HEK293 (cell line): ENCODE measurements around the gene PIM1.

ENCODE experiments used
- GFI1B ChIP-seq: fragments of 450-650 bp; formaldehyde crosslinking; IDR thresholded peaks from 2 replicates; pipeline ENCODE4 v1.5.1; 2016; ENCODE audit warnings: missing biosample characterization, missing genetic modification characterization
- KLF10 ChIP-seq: fragments of 450-650 bp; IDR thresholded peaks from 2 replicates; pipeline ENCODE4 v1.5.1; 2018; ENCODE audit warnings: missing biosample characterization, mild to moderate bottlenecking, missing genetic modification characterization
- OSR2 ChIP-seq: fragments of 450-650 bp; formaldehyde crosslinking; IDR thresholded peaks from 2 replicates; pipeline ENCODE4 v1.5.1; 2016; ENCODE audit warnings: missing biosample characterization, missing genetic modification characterization
- OVOL3 ChIP-seq: fragments of 450-650 bp; formaldehyde crosslinking; IDR thresholded peaks from 2 replicates; pipeline ENCODE4 v1.5.1; 2016; ENCODE audit warnings: missing biosample characterization, missing genetic modification characterization
- PRDM4 ChIP-seq: fragments of 450-650 bp; formaldehyde crosslinking; IDR thresholded peaks from 2 replicates; pipeline ENCODE4 v1.5.1; 2017; ENCODE audit warnings: missing biosample characterization, missing genetic modification characterization
- PRDM6 ChIP-seq: fragments of 450-650 bp; formaldehyde crosslinking; IDR thresholded peaks from 2 replicates; pipeline ENCODE4 v1.5.1; 2017; ENCODE audit warnings: missing biosample characterization, missing genetic modification characterization
- REPIN1 ChIP-seq: fragments of 450-650 bp; formaldehyde crosslinking; IDR thresholded peaks from 2 replicates; pipeline ENCODE4 v1.5.1; 2017; ENCODE audit warnings: missing biosample characterization, missing genetic modification characterization, low read depth
- SP3 ChIP-seq: fragments of 450-650 bp; formaldehyde crosslinking; IDR thresholded peaks from 2 replicates; pipeline ENCODE4 v1.5.1; 2016; ENCODE audit warnings: missing biosample characterization, missing genetic modification characterization
- YY1 ChIP-seq: fragments of 450-650 bp; formaldehyde crosslinking; IDR thresholded peaks from 2 replicates; pipeline ENCODE4 v1.5.1; 2018; ENCODE audit warnings: missing biosample characterization, missing genetic modification characterization
- ZBTB11 ChIP-seq: fragments of 450-650 bp; formaldehyde crosslinking; conservative IDR thresholded peaks from 2 replicates; pipeline ENCODE4 v1.5.1; 2016; ENCODE audit warnings: low read depth, missing biosample characterization, missing genetic modification characterization
- ZBTB49 ChIP-seq: fragments of 450-650 bp; formaldehyde crosslinking; IDR thresholded peaks from 2 replicates; pipeline ENCODE4 v1.5.1; 2016; ENCODE audit warnings: missing biosample characterization, missing genetic modification characterization, low read depth
- ZNF211 ChIP-seq: fragments of 450-650 bp; formaldehyde crosslinking; IDR thresholded peaks from 2 replicates; pipeline ENCODE4 v1.5.1; 2016; ENCODE audit warnings: low read depth, missing biosample characterization, missing genetic modification characterization
- ZNF26 ChIP-seq: fragments of 450-650 bp; formaldehyde crosslinking; IDR thresholded peaks from 2 replicates; pipeline ENCODE4 v1.5.1; 2016; ENCODE audit warnings: missing biosample characterization, missing genetic modification characterization
- ZNF292 ChIP-seq: fragments of 450-650 bp; formaldehyde crosslinking; IDR thresholded peaks from 2 replicates; pipeline ENCODE4 v1.5.1; 2016; ENCODE audit warnings: low read depth, missing biosample characterization, missing genetic modification characterization, borderline replicate concordance
- ZNF324 ChIP-seq: fragments of 450-650 bp; formaldehyde crosslinking; IDR thresholded peaks from 2 replicates; pipeline ENCODE4 v1.5.1; 2016; ENCODE audit warnings: missing biosample characterization, missing genetic modification characterization
- ZNF366 ChIP-seq: fragments of 450-650 bp; formaldehyde crosslinking; conservative IDR thresholded peaks from 2 replicates; pipeline ENCODE4 v1.5.1; 2016; ENCODE audit warnings: missing biosample characterization, missing genetic modification characterization
- ZNF37A ChIP-seq: fragments of 450-650 bp; IDR thresholded peaks from 2 replicates; pipeline ENCODE4 v1.5.1; 2018; ENCODE audit warnings: missing biosample characterization, missing genetic modification characterization
- ZNF398 ChIP-seq: fragments of 450-650 bp; formaldehyde crosslinking; IDR thresholded peaks from 2 replicates; pipeline ENCODE4 v1.5.1; 2017; ENCODE audit warnings: missing biosample characterization, missing genetic modification characterization
- ZNF404 ChIP-seq: fragments of 450-650 bp; formaldehyde crosslinking; IDR thresholded peaks from 2 replicates; pipeline ENCODE4 v1.5.1; 2017; ENCODE audit warnings: missing biosample characterization, missing genetic modification characterization
- ZNF654 ChIP-seq: fragments of 450-650 bp; formaldehyde crosslinking; IDR thresholded peaks from 2 replicates; pipeline ENCODE4 v1.5.1; 2016; ENCODE audit warnings: low read depth, missing biosample characterization, missing genetic modification characterization
- ZNF664 ChIP-seq: fragments of 450-650 bp; formaldehyde crosslinking; IDR thresholded peaks from 2 replicates; pipeline ENCODE4 v1.5.1; 2016; ENCODE audit warnings: missing biosample characterization, missing genetic modification characterization
- ZNF701 ChIP-seq: fragments of 450-650 bp; formaldehyde crosslinking; IDR thresholded peaks from 2 replicates; pipeline ENCODE4 v1.5.1; 2016; ENCODE audit warnings: missing biosample characterization, missing genetic modification characterization
- ZNF76 ChIP-seq: fragments of 450-650 bp; formaldehyde crosslinking; IDR thresholded peaks from 2 replicates; pipeline ENCODE4; 2016; ENCODE audit warnings: low read depth, missing biosample characterization, missing genetic modification characterization, borderline replicate concordance
- ZSCAN23 ChIP-seq: fragments of 450-650 bp; formaldehyde crosslinking; IDR thresholded peaks from 2 replicates; pipeline ENCODE4 v1.5.1; 2016; ENCODE audit warnings: missing biosample characterization, missing genetic modification characterization
- ZSCAN4 ChIP-seq: fragments of 450-650 bp; formaldehyde crosslinking; IDR thresholded peaks from 2 replicates; pipeline ENCODE4 v1.5.1; 2017; ENCODE audit warnings: missing biosample characterization, missing genetic modification characterization

PIM1 gene

GRCh38 chr6:37210313-37210968 lies 40.5 kb downstream of the PIM1 start (continued):
- TF ChIP-seq ZNF366 (tag by site-specific recombination) (no peak; the same call in 1 of the 2 replicates), ZNF664 (tag by site-specific recombination) (no peak), ZNF37A (no peak), ZNF654 (tag by site-specific recombination) (peak; percentile 98), ZSCAN4 (no peak), PRDM6 (tag by site-specific recombination) (no peak), ZNF701 (tag by site-specific recombination) (no peak), ZNF26 (no peak), OSR2 (tag by site-specific recombination) (0 out of 2 replicates have a peak, but pooled peaks have one; percentile 14), ZNF404 (tag by site-specific recombination) (no peak), ZBTB11 (no peak), ZNF211 (tag by site-specific recombination) (no peak), KLF10 (tag by site-specific recombination) (no peak), PRDM4 (no peak), ZNF398 (no peak), GFI1B (no peak), ZNF76 (tag by site-specific recombination) (no peak), ZNF292 (tag by site-specific recombination) (no peak), SP3 (tag by site-specific recombination) (no peak; the same call in 1 of the 2 replicates), ZBTB49 (no peak), ZNF324 (peak; percentile 67; the same call in 1 of the 2 replicates), REPIN1 (tag by site-specific recombination) (no peak), OVOL3 (tag by site-specific recombination) (no peak), ZSCAN23 (tag by site-specific recombination) (no peak), YY1 (tag by site-specific recombination) (no peak)
